GM12878 (cell line): Measurements from ENCODE around the gene HMSD. TPM values are rescaled to one million over a fixed set of nuclear protein-coding genes. Genes with fewer than 3 reads are reported as not detected.

Source experiments
- ATAC-seq: fragments of 200-7000 bp; cut with Tn5 transposase; 3 replicates; pipeline ENCODE4 v1.9.1; 2020; ENCODE audit warnings: mild to moderate bottlenecking, moderate library complexity
- Bru-seq: library from RNA; stranded (reverse); fragments of 400-500 nt; gene quantifications from one replicate; lab custom pipeline; 2021; lab: Mats Ljungman, UMichigan
- BruChase-seq, 2 experiments: library from RNA; stranded (reverse); fragments of 400-500 nt; gene quantifications; one replicate each; lab custom pipeline; 2021; lab: Mats Ljungman, UMichigan
- BruUV-seq: library from RNA; stranded (reverse); fragments of 400-500 nt; replicated peaks from 2 replicates; lab custom pipeline; 2021; lab: Mats Ljungman, UMichigan
- CTCF ChIA-PET: fragments of 300-600 bp; sonication (Branson Sonifier 250); formaldehyde crosslinking; extraction: SDS; loops from one replicate; lab custom pipeline; 2021; ENCODE audit warnings: inconsistent platforms; lab: Yijun Ruan, JAX
- POLR2A ChIA-PET: fragments of 350-600 bp; formaldehyde crosslinking; extraction: SDS; loops from one replicate; lab custom pipeline; 2021; ENCODE audit warnings: inconsistent platforms; lab: Charles Lee
- RAD21 ChIA-PET: fragments of 300-600 bp; sonication (Branson Sonifier 250); formaldehyde crosslinking; loops from one replicate; lab custom pipeline; 2023; ENCODE audit warnings: antibody characterized with exemption; ENCODE audit not compliant: unreplicated experiment; lab: Charles Lee
- SMC1A ChIA-PET: fragments of 300-600 bp; sonication (Branson Sonifier 250); formaldehyde crosslinking; loops from one replicate; lab custom pipeline; 2023; ENCODE audit not compliant: unreplicated experiment, uncharacterized antibody; lab: Charles Lee
- DNase-seq: peaks from one replicate; pipeline ENCODE4 v3.0.0-alpha.2; 2011; ENCODE audit warnings: low read depth, low spot score
- FAIRE-seq: peaks from 3 replicates; lab custom pipeline; 2011; peaks lifted over from hg19 to GRCh38; lab: Jason Lieb, UNC
- H2AFZ ChIP-seq: 2 replicates; pipeline ENCODE4 v1.6.0; 2011; ENCODE audit warnings: low read depth, low read length, control low read depth; ENCODE audit not compliant: control insufficient read depth
- H3K27ac ChIP-seq: 2 replicates; pipeline ENCODE4 v1.5.1; 2011; ENCODE audit warnings: control low read depth; ENCODE audit not compliant: control insufficient read depth, insufficient read depth
- H3K27me3 ChIP-seq, 2 experiments: replicated peaks in 1 of 2; 2 replicates each; pipeline versions ENCODE4 v1.6.0 to v1.6.1; 2011; ENCODE audit warnings: low read length in 1 of 2; ENCODE audit not compliant: control insufficient read depth in 2 of 2, insufficient read depth in 2 of 2
- H3K36me3 ChIP-seq, 2 experiments: 2 replicates each; pipeline ENCODE4 v1.5.1; 2011; ENCODE audit warnings: low read length in 1 of 2; ENCODE audit not compliant: control insufficient read depth in 2 of 2, insufficient read depth in 2 of 2
- H3K4me1 ChIP-seq: 2 replicates; pipeline ENCODE4 v1.6.1; 2011; ENCODE audit warnings: mild to moderate bottlenecking, low read length, moderate library complexity, mixed read lengths; ENCODE audit not compliant: control insufficient read depth, insufficient read depth
- H3K4me2 ChIP-seq: 2 replicates; pipeline ENCODE4 v1.6.0; 2011; ENCODE audit warnings: control low read depth; ENCODE audit not compliant: control insufficient read depth, insufficient read depth
- H3K4me3 ChIP-seq: fragments of 200-600 bp; sonication (generic); 2 replicates; pipeline ENCODE4 v1.5.1; 2016
- H3K79me2 ChIP-seq: 2 replicates; pipeline ENCODE4 v1.6.0; 2011; ENCODE audit warnings: low read length; ENCODE audit not compliant: control insufficient read depth, insufficient read depth
- H3K9ac ChIP-seq: 2 replicates; pipeline ENCODE4 v1.8.0; 2011; ENCODE audit warnings: low read length, control low read depth, mixed read lengths; ENCODE audit not compliant: control insufficient read depth, insufficient read depth
- H3K9me3 ChIP-seq: replicated peaks from 3 replicates; pipeline ENCODE4 v1.5.1; 2011; ENCODE audit warnings: mild to moderate bottlenecking, low read length; ENCODE audit not compliant: control insufficient read depth, insufficient read depth
- H4K20me1 ChIP-seq: 2 replicates; pipeline ENCODE4 v1.6.0; 2011; ENCODE audit not compliant: control insufficient read depth, insufficient read depth
- ASH2L ChIP-seq: fragments of 300-600, 200-600 bp; sonication (generic); IDR thresholded peaks from 2 replicates; pipeline ENCODE4 v1.6.1; 2017; ENCODE audit warnings: low read depth, mild to moderate bottlenecking, borderline replicate concordance
- CBFB ChIP-seq: IDR thresholded peaks from 2 replicates; pipeline ENCODE4 v1.6.1; 2016; ENCODE audit warnings: antibody characterized with exemption, low read depth
- CHD4 ChIP-seq: fragments of 200-600 bp; sonication (generic); IDR thresholded peaks from 2 replicates; pipeline ENCODE4 v1.6.1; 2016; ENCODE audit warnings: mild to moderate bottlenecking
- CREB1 ChIP-seq: IDR thresholded peaks from 2 replicates; pipeline ENCODE4 v1.6.1; 2012; ENCODE audit warnings: low read depth, mild to moderate bottlenecking, inconsistent platforms
- MAX ChIP-seq: IDR thresholded peaks from 2 replicates; pipeline ENCODE4 v1.6.1; 2012; ENCODE audit warnings: low read depth, low read length, improper control_type of control experiment
- MEF2A ChIP-seq: IDR thresholded peaks from 2 replicates; pipeline ENCODE4 v1.6.1; 2011; ENCODE audit warnings: low read depth, mild to moderate bottlenecking, low read length, moderate library complexity; ENCODE audit not compliant: insufficient read depth
- MTA2 ChIP-seq: fragments of 450-650 bp; IDR thresholded peaks from 2 replicates; pipeline ENCODE4 v1.6.1; 2016; ENCODE audit warnings: low read depth, mild to moderate bottlenecking, moderate library complexity
- POLR2A ChIP-seq: IDR thresholded peaks from 2 replicates; pipeline ENCODE4 v1.6.1; 2011; ENCODE audit warnings: low read depth, mild to moderate bottlenecking, low read length
- RBBP5 ChIP-seq: fragments of 200-600 bp; sonication (generic); conservative IDR thresholded peaks from 2 replicates; pipeline ENCODE4 v1.6.1; 2016
- RELA ChIP-seq: fragments of 450-650 bp; IDR thresholded peaks from 2 replicates; pipeline ENCODE4 v1.8.0; 2014; ENCODE audit warnings: borderline replicate concordance; ENCODE audit not compliant: partially characterized antibody
- RELB ChIP-seq: fragments of 450-650 bp; IDR thresholded peaks from 2 replicates; pipeline ENCODE4 v1.6.1; 2017; ENCODE audit warnings: low read depth, mild to moderate bottlenecking, moderate library complexity
- SREBF1 ChIP-seq: IDR thresholded peaks from 2 replicates; pipeline ENCODE4 v1.6.1; 2012; ENCODE audit warnings: mild to moderate bottlenecking, low read length
- TBL1XR1 ChIP-seq: IDR thresholded peaks from 2 replicates; pipeline ENCODE4 v1.6.1; 2012; ENCODE audit warnings: low read depth, low read length, improper control_type of control experiment
- ZBTB11 ChIP-seq: fragments of 450-650 bp; formaldehyde crosslinking; IDR thresholded peaks from 2 replicates; pipeline ENCODE4 v1.5.0; 2022; ENCODE audit warnings: mild to moderate bottlenecking, missing genetic modification characterization
- WGBS: methylation state at CpG from one replicate; pipeline ENCODE4 v1.1.6; 2016; ENCODE audit warnings: low lambda C conversion rate; ENCODE audit not compliant: insufficient replicate concordance, insufficient coverage; ENCODE audit errors: missing lambda C conversion rate; 5-methylcytosine and 5-hydroxymethylcytosine counted together
- in situ Hi-C: fragments of 300-500 bp; cut with MboI; formaldehyde crosslinking; loops from 9 replicates; pipeline ENCODE4 v1.14.3; 2018; ENCODE audit warnings: mixed read lengths
- intact Hi-C: fragments of 100-400 bp; cut with micrococcal nuclease; formaldehyde crosslinking; loops from one replicate; pipeline ENCODE4 v1.14.2; 2022; ENCODE audit not compliant: unreplicated experiment
- long read RNA-seq, 2 experiments: library from polyadenylated mRNA; unstranded; transcript quantifications; one replicate each; pipeline ENCODE4 v2.0.0, GENCODE V29; 2019 to 2020
- polyA minus RNA-seq, 3 experiments: library from RNA; depleted of rRNA, polyadenylated mRNA; stranded (reverse); fragments of >200 nt; gene quantifications; 2 replicates each; pipeline ENCODE4 v1.2.3, GENCODE V29; 2011
- polyA plus RNA-seq, 11 experiments: library from polyadenylated mRNA; depleted of rRNA in 4 of 11; unstranded in 6 of 11; stranded (reverse) in 5 of 11; fragments of >200 nt; fragmentation: Nextera tagmentation in 4 of 11; fragmentation: Illumina TruSeq in 1 of 11; extraction: Ambion mirVana in 4 of 11; extraction: Trizol in 1 of 11; gene quantifications; 1 replicate in 1 of 11; 2 replicates in 10 of 11; pipeline versions ENCODE4 v1.2.1 to v1.2.3, GENCODE V29; 2011 to 2016; ENCODE audit warnings: inconsistent platforms in 2 of 11, missing spikeins in 2 of 11, low read depth in 1 of 11
- total RNA-seq, 4 experiments: library from RNA; depleted of rRNA in 3 of 4; stranded (reverse); fragments of >200 nt in 3 of 4; fragmentation: Illumina TruSeq in 1 of 4; extraction: Trizol in 1 of 4; gene quantifications; 2 replicates each; pipeline versions ENCODE4 v1.2.1 to v1.2.3, GENCODE V29; 2013 to 2021

The HMSD gene
- 61.4 and 70.4 TPM in 2 replicates for total RNA-seq (2013; cell fraction: nucleolus; rRNA removed)
- total RNA-seq (2014; rRNA removed) = 11.7 and 15.7 TPM in 2 replicates
- total RNA-seq (2014; rRNA removed; fragmentation: Illumina TruSeq; extraction: Trizol) = 24.8 and 41.0 TPM in 2 replicates
- total RNA-seq (2021) = 49.4 and 62.2 TPM in 2 replicates
- 6.1 TPM for polyA plus RNA-seq (2011; ENCODE audit: low read depth)
- 49.2 and 90.9 TPM in 2 replicates for polyA plus RNA-seq (2011; rRNA removed)
- polyA plus RNA-seq (2011; cell fraction: cytosol; rRNA removed) = 23.5 and 27.0 TPM in 2 replicates
- polyA plus RNA-seq (2011; cell fraction: nucleus; rRNA removed) = 71.1 and 78.5 TPM in 2 replicates
- polyA plus RNA-seq (2012) = 15.3 and 41.5 TPM in 2 replicates
- 45.7 and 83.9 TPM in 2 replicates for polyA plus RNA-seq (2014; fragmentation: Illumina TruSeq; extraction: Trizol)
- polyA plus RNA-seq (2014; fragmentation: Nextera tagmentation; extraction: Ambion mirVana) = 10 to 100 TPM; 31.5 to 33.4 TPM
- 24.7 and 38.0 TPM in 2 replicates for polyA plus RNA-seq (2014; rRNA removed)
- 10 to 100 TPM; 37.6 to 52.6 TPM for polyA plus RNA-seq (2016; fragmentation: Nextera tagmentation; extraction: Ambion mirVana)
- polyA minus RNA-seq (2011; rRNA and poly(A)+ RNA removed) = 54.5 and 64.6 TPM in 2 replicates
- 4.7 and 17.2 TPM in 2 replicates for polyA minus RNA-seq (2011; cell fraction: cytosol; rRNA and poly(A)+ RNA removed)
- polyA minus RNA-seq (2011; cell fraction: nucleus; rRNA and poly(A)+ RNA removed) = 76.6 and 118 TPM in 2 replicates
- percentile 98 among the genes with signal in this experiment for Bru-seq, nascent RNA
- BruChase-seq, experiment 1, labeled RNA remaining after a 6-hour chase = percentile 91 among the genes with signal in this experiment
- percentile 89 among the genes with signal in this experiment for BruChase-seq, experiment 2, labeled RNA remaining after a 2-hour chase
- long read RNA-seq, experiment 1, partial matches to known transcripts = 11 of 17 reads
- long read RNA-seq, experiment 1, other reads (novel, unspliced or antisense) = 2 of 17 reads
- long read RNA-seq, experiment 2, transcript HMSD-201 (4 exons, 2,101 nt) = major isoform, 17 of 51 reads
- long read RNA-seq, experiment 2, partial matches to known transcripts = 21 of 51 reads
- long read RNA-seq, experiment 2, other reads (novel, unspliced or antisense) = 13 of 51 reads

GRCh38 chr18:63949068-63949737 is at the start of gene HMSD:
HMSD (plus strand) TSS chr18:63949301; CDS start chr18:63953456, 4,155 bp downstream.
- Histone ChIP-seq H3K4me3 (peak within 1 kb of the TSS; percentile 89), H3K9ac (peak within 1 kb of the TSS; percentile 94), H3K79me2 (peaks cover 50% of the 10 kb centered on the region), H4K20me1 (no peaks in the 10 kb centered on the region), H3K4me1 (peaks cover 9% of the 10 kb centered on the region), H3K27me3 (no peaks in the 10 kb centered on the region), H3K27ac (peak within 1 kb of the TSS; percentile 97), H3K36me3 (peaks cover 1 to 8% of the 10 kb centered on the region in 2 experiments; a peak in 3 of 4 replicates), H3K4me2 (peak within 1 kb of the TSS; percentile 79), H3K9me3 (no peaks in the 10 kb centered on the region; the same call in 2 of the 3 replicates), H2AFZ (peak within 1 kb of the TSS; percentile 92)
- DNase-seq = peak; percentile 57
- ChIA-PET SMC1A (interaction anchor here (0.9 to 2.1 kb wide), 3 partner anchors 10 to 41 kb away, joined by 3 to 16 read pairs (median 4); no protein-coding TSS in a partner anchor), RAD21 (interaction anchor here (0.8 to 1.8 kb wide), 2 partner anchors 10 to 13 kb away, joined by 3 to 12 read pairs; no protein-coding TSS in a partner anchor), POLR2A (interaction anchor here (1.0 to 1.8 kb wide), 5 partner anchors 11 to 55 kb away, joined by 3 to 6 read pairs (median 4); no protein-coding TSS in a partner anchor), CTCF (interaction anchor here (0.8 to 7.7 kb wide), 5 partner anchors 13 to 63 kb away, joined by 3 to 70 read pairs (median 4); no protein-coding TSS in a partner anchor)
- under 1% methylated on average over 30 of the region's 35 CpGs for WGBS
- TSS peak; percentile 72 for BruUV-seq
- in situ Hi-C loops (no loop called here), intact Hi-C loops (no loop called here)
- FAIRE-seq = peak; percentile 41
- peak; percentile 93 for ATAC-seq
- TF ChIP-seq MAX = peak; percentile 35; the same call in 1 of the 2 replicates
- no peak for TF ChIP-seq ZBTB11 (CRISPR knock-in tag)
- TF ChIP-seq POLR2A = peak; percentile 76
- peak; percentile 46; the same call in 1 of the 2 replicates for TF ChIP-seq CBFB
- TF ChIP-seq TBL1XR1 = 0 out of 2 replicates have a peak, but pooled peaks have one; percentile 25
- no peak for TF ChIP-seq RELA
- peak; percentile 15; the same call in 1 of the 2 replicates for TF ChIP-seq MTA2
- TF ChIP-seq CREB1 = peak; percentile 29; the same call in 1 of the 2 replicates
- no peak for TF ChIP-seq ASH2L
- no peak for TF ChIP-seq RBBP5
- no peak for TF ChIP-seq SREBF1
- no peak for TF ChIP-seq CHD4
- TF ChIP-seq RELB = peak; percentile 94
- TF ChIP-seq MEF2A = peak; percentile 50
